Measurements from ENCODE around the gene MVP. TPM values are rescaled to one million over a fixed set of nuclear protein-coding genes. Genes with fewer than 3 reads are reported as not detected.

The MVP gene
- total and polyA plus RNA-seq, 8 donors, result 58.8 to 179 (median 94.7) TPM

DNA sequence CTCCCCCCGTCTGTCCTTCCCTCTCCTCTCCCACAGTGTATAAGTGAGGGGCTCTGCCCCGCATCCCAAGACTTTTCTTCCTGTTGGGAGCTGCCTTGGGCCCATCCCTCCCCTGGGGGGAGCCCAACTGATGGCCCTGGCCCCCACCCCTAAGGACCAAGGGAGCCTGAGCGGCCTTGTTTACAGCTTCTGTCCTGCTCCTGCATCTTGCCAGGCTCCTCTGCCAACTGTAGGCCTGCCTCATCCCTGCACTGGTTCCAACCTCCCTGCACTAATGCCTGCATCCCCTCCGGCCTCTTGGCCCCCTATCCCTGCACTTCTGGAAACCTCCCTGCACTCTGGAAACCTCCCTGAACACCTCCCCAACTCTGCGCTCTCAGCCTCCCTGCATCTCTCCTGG is 5.7 kb upstream of the MVP start:
- intact Hi-C loops (cut with DNase I), result no loop called here
- ATAC-seq (no peak), DNase-seq (peak in 1 of 6 donors; percentile 69), FAIRE-seq (no peak)
- TF ChIP-seq, protein P1, sequence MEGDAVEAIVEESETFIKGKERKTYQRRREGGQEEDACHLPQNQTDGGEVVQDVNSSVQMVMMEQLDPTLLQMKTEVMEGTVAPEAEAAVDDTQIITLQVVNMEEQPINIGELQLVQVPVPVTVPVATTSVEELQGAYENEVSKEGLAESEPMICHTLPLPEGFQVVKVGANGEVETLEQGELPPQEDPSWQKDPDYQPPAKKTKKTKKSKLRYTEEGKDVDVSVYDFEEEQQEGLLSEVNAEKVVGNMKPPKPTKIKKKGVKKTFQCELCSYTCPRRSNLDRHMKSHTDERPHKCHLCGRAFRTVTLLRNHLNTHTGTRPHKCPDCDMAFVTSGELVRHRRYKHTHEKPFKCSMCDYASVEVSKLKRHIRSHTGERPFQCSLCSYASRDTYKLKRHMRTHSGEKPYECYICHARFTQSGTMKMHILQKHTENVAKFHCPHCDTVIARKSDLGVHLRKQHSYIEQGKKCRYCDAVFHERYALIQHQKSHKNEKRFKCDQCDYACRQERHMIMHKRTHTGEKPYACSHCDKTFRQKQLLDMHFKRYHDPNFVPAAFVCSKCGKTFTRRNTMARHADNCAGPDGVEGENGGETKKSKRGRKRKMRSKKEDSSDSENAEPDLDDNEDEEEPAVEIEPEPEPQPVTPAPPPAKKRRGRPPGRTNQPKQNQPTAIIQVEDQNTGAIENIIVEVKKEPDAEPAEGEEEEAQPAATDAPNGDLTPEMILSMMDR (IDR thresholded peaks at IDR 0.05), result no peak
- H3K9me3 ChIP-seq, result no peaks in the 10 kb centered on the region
- peaks cover 0 to 8% (median 0%) of the 10 kb centered on the region in 3 donors for H3K36me3 ChIP-seq
- H3K27me3 ChIP-seq, result no peaks in the 10 kb centered on the region
- peaks cover 6 to 37% (median 11%) of the 10 kb centered on the region in 3 donors for H3K4me1 ChIP-seq
- H3K4me3 ChIP-seq, result no peak overlapping the region
- H3K27ac ChIP-seq, result no peak overlapping the region
- 92 to 93% methylated on average over 4 to 5 of the region's 5 CpGs for WGBS, 2 donors

- no peak for ATAC-seq
- Histone ChIP-seq H3K27ac (peak overlapping the region in 3 of 4 donors; percentile 84 to 94 (median 90)), H3K36me3 (peaks cover 0 to 8% (median 0%) of the 10 kb centered on the region in 3 donors), H3K4me1 (peaks cover 9 to 42% (median 16%) of the 10 kb centered on the region in 3 donors), H3K27me3 (no peaks in the 10 kb centered on the region), H3K9me3 (no peaks in the 10 kb centered on the region), H3K4me3 (peak overlapping the region; percentile 26 to 84 (median 60))
- intact Hi-C loops (cut with DNase I), result no loop called here
- TF ChIP-seq, protein P1 (IDR thresholded peaks at IDR 0.05), result no peak
- peak in 5 of 6 donors; percentile 44 to 83 (median 63) for DNase-seq
- FAIRE-seq, result no peak
- WGBS, 2 donors, result 12 to 15% methylated on average over 39 of the region's 39 CpGs
Observed at GRCh38 chr16:29815032-29815721, 5.1 kb upstream of the MVP start.

DNA sequence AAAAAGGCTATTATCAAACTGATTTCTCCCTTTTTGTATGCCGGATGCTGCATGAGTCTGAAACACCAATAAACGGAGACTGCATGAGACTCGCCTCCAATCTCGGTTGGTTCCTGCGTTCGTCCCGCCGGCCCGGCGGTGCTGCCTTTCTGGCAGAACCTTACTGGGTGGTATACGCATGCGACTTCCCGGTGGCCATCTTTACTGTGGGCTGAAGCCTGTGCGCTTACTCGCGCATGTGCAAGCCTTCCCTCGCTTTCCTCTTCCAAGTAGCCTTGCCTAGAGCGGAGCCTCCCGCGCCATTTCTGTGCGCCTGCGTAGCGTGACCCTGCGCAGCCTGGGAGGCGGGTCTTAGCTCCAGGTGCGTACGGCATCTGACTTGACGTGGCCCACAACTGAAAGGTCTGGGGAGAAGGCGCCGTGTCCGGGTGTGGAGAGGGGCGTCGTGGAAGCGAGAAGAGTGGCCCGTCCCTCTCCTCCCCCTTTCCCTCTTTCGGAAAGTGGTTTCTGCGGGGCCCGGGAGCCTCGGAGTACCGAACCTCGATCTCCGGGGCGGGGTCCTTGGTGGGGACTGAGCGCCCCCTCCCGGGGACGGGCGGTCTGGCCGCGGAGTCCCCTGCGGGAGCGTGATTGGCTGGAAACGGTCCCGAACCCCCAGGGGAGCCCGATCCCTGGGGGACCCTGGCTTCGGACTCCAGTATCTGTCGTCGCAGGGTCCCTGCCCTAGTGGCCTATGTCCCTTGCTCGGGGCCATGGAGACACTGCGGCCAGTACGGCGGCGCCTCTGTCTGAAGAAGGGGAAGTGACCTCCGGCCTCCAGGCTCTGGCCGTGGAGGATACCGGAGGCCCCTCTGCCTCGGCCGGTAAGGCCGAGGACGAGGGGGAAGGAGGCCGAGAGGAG is 4.2 kb upstream of the MVP start, which contains the start of gene PAGR1:
TSS of gene PAGR1 (plus strand) at position 360 of the 901 bp plus-strand sequence. CDS start at position 734, 374 bp downstream.
- no peaks in the 10 kb centered on the region for H3K27me3 ChIP-seq
- TF ChIP-seq, protein P1 (IDR thresholded peaks at IDR 0.05), result peak; percentile 81 to 94 (median 87)
- H3K4me3 ChIP-seq, result peak within 1 kb of the TSS; percentile 43 to 84 (median 60)
- ATAC-seq, result peak; percentile 72 to 82 (median 78)
- no peaks in the 10 kb centered on the region for H3K9me3 ChIP-seq
- intact Hi-C loops (cut with DNase I), result no loop called here
- peak; percentile 95 to 99 (median 98) for DNase-seq
- FAIRE-seq, result peak; percentile 79
- WGBS, 2 donors, result 0% methylated on average over 65 to 70 of the region's 70 CpGs
- H3K27ac ChIP-seq, result peak within 1 kb of the TSS; percentile 78 to 94 (median 87)
- peaks cover 0 to 8% (median 0%) of the 10 kb centered on the region in 3 donors for H3K36me3 ChIP-seq
- peaks cover 9 to 35% (median 16%) of the 10 kb centered on the region in 3 donors for H3K4me1 ChIP-seq

GRCh38 chr16:29816694-29817441 is 3.4 kb upstream of the MVP start:
- TF ChIP-seq, protein P1 (IDR thresholded peaks at IDR 0.05), result no peak
- WGBS, 2 donors, result 1 to 2% methylated on average over 37 of the region's 37 CpGs
- Histone ChIP-seq H3K36me3 (peaks cover 0 to 8% (median 0%) of the 10 kb centered on the region in 3 donors), H3K27me3 (no peaks in the 10 kb centered on the region), H3K27ac (peak overlapping the region; percentile 78 to 94 (median 87)), H3K4me1 (peaks cover 9 to 37% (median 18%) of the 10 kb centered on the region in 3 donors), H3K4me3 (peak overlapping the region; percentile 43 to 84 (median 60)), H3K9me3 (no peaks in the 10 kb centered on the region)
- DNase-seq (peak; percentile 72 to 90 (median 76)), ATAC-seq (peak; percentile 38 to 49 (median 48)), FAIRE-seq (no peak)
- intact Hi-C loops (cut with DNase I), result no loop called here
